NCI-H1417 (cell line): ENCODE results near the gene TMIGD1.

Experiments used
- DNase-seq, 3 experiments: peaks; one replicate each; lab custom pipeline; 2025; lab: John Stamatoyannopoulos, UW

Gene TMIGD1

DNA sequence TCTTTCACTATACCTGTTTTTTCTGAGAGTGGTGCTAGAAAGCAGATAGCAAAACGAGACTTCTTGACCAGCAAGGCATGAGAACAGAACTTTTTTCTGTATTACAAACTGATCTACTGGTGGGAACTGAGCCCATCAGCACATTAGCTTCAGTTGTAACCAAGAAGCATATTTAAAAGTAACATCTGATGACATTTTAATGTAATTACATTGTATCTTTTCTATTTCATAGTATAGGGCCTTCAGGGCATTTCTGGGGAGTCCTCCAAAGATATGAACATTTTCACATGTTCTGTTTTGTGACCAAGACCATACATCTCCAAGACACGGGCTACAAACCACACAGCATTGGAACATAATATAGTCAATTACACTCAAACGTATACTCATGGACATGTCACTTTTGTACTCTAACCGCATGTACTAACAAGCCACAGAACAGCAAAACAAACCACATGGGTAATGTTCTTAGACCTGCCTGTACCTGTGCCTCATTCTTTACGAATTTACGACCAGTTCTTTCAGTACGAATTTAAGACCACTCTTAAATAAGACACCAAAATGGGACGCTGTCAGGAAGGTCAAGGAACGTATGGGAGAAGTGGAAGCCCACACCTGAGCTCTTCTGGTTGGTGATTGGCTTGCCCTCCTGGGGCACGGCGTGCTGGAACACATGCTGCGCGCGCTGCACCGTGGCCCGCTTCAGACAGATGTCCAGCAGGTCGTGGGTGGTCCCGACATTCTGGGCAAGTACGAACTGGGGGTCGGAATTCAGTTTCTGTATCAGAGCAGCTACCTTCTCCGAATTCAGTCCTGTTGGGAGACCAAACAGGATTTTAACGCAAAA lies 42.9 kb downstream of the TMIGD1 start:
- DNase-seq, result peak; percentile 25 to 73 (median 71)

- no peak for DNase-seq
Observed at GRCh38 chr17:30290077-30290476, 43.8 kb downstream of the TMIGD1 start.

GRCh38 chr17:30279156-30279555 lies 54.7 kb downstream of the TMIGD1 start:
- no peak for DNase-seq

DNA sequence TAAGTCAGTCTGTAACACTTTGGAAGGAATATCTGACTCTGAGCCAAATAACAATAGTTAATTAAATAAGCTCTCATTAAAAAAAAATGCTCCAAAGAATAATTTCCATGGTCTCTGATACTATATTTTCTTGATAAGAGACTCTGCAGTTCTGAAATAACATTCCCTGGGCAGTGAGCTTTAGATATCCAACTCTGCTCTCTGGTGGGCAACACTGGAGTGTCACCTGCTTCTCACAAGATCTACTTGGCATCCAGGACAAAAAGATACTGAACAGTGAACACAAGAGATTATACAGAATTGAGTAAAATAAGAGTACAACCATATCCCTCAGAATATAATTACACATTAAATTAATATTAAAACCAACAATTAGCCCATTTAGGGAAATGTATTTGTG lies 55.8 kb downstream of the TMIGD1 start:
- DNase-seq, result peak in 2 of 3 experiments; percentile 43 to 79

DNA sequence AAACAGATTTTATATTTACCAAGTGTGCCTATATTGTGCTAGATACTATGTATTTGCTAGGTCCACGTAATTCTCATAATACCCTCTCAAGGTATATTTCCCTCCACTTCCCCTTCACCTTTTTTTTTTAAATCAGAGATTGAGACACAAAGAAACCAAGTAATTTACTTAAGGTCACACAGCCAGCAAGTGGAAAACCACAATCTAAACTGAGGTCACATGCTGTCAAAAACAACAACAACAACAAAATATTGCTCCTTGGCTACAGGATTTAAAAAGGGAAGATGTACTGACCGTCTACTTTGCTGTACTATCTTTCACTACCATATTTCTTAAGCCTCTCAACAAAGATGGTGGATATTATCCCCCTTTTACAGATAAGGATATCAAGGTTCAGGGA lies 57.9 kb downstream of the TMIGD1 start:
- no peak for DNase-seq

- no peak for DNase-seq
Observed at GRCh38 chr17:30274887-30275286, 59.0 kb downstream of the TMIGD1 start.

GRCh38 chr17:30273373-30273772 lies 60.5 kb downstream of the TMIGD1 start:
- DNase-seq, result no peak

DNA sequence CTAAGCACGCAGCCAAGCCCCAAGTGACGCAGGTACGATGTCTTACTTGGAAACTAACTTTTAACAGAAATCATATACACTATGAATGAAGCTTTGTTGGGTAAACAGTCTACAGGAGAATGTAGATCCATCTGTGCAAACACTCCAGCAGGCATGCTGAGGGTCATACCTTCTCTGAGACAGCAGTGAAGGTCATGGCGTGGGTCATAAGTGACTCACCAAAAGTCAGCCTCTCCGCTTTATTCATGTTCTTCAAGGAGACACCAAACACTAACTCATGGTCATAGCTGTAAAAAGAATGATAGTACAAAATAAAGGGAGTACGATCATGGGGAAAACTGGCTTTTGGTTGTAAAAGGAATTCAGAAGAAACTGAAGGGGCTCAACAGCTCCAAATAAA lies 62.8 kb downstream of the TMIGD1 start:
- DNase-seq, result no peak

GRCh38 chr17:30267625-30268024 lies 66.2 kb downstream of the TMIGD1 start:
- DNase-seq, result no peak
